K562 (cell line): ENCODE results near the gene OXSR1. TPM values are rescaled to one million over a fixed set of nuclear protein-coding genes. Genes with fewer than 3 reads are reported as not detected.

ENCODE experiments used
- ATAC-seq: fragments of 200-7000 bp; cut with Tn5 transposase; 3 replicates; pipeline ENCODE4 v1.9.1; 2020; ENCODE audit warnings: moderate library complexity
- BruUV-seq: library from RNA; stranded (reverse); fragments of 400-500 nt; replicated peaks from 2 replicates; lab custom pipeline; 2021; lab: Mats Ljungman, UMichigan
- CTCF ChIA-PET: fragments of 300-600 bp; formaldehyde crosslinking; extraction: SDS; loops from one replicate; lab custom pipeline; 2021; ENCODE audit warnings: low intra/inter-chr PET ratio; lab: Yijun Ruan, JAX
- POLR2A ChIA-PET: fragments of 300-600, 350-650 bp; sonication (Branson Sonifier 250); formaldehyde crosslinking; extraction: SDS; loops from one replicate; lab custom pipeline; 2021; ENCODE audit warnings: antibody characterized with exemption, inconsistent platforms; lab: Yijun Ruan, JAX
- DNase-seq, 4 experiments: peaks; one replicate each; pipeline versions ENCODE4 v3.0.0 to v3.0.0-alpha.2; 2011 to 2018; ENCODE audit warnings: low spot score in 3 of 4, mixed read lengths in 3 of 4; ENCODE audit errors: extremely low read depth in 1 of 4
- FAIRE-seq: peaks from 2 replicates; lab custom pipeline; 2011; peaks lifted over from hg19 to GRCh38; lab: Jason Lieb, UNC
- H2AFZ ChIP-seq: 2 replicates; pipeline ENCODE4 v1.6.0; 2011; ENCODE audit warnings: low read depth, low read length, control low read depth, inconsistent platforms
- H3K27ac ChIP-seq: fragments of 200-600 bp; 3 replicates; pipeline ENCODE4 v1.8.0; 2011; ENCODE audit warnings: low read depth, mild to moderate bottlenecking, control low read depth, inconsistent platforms, low read length, moderate library complexity, mixed read lengths; ENCODE audit errors: extremely low read depth
- H3K27me3 ChIP-seq, 2 experiments: fragments of 300-600 bp in 1 of 2; 2 replicates in 1 of 2; 3 replicates in 1 of 2; pipeline versions ENCODE4 v1.6.0 to v1.8.0; 2011; ENCODE audit warnings: inconsistent platforms in 2 of 2, low read length in 2 of 2, mild to moderate bottlenecking in 1 of 2, mixed read lengths in 1 of 2, moderate library complexity in 1 of 2; ENCODE audit not compliant: control insufficient read depth in 2 of 2, insufficient read depth in 2 of 2
- H3K36me3 ChIP-seq: fragments of 300-600 bp; 3 replicates; pipeline ENCODE4 v1.8.0; 2011; ENCODE audit warnings: mild to moderate bottlenecking, low read length, inconsistent platforms; ENCODE audit not compliant: control insufficient read depth, insufficient read depth
- H3K4me1 ChIP-seq, 2 experiments: fragments of 200-600 bp in 1 of 2; replicated peaks in 1 of 2; 2 replicates in 1 of 2; 3 replicates in 1 of 2; pipeline versions ENCODE4 v1.5.1 to v1.8.0; 2011; ENCODE audit warnings: inconsistent platforms in 2 of 2, low read length in 2 of 2, mild to moderate bottlenecking in 1 of 2, mixed read lengths in 1 of 2, moderate library complexity in 1 of 2; ENCODE audit not compliant: control insufficient read depth in 2 of 2, insufficient read depth in 2 of 2
- H3K4me2 ChIP-seq: 2 replicates; pipeline ENCODE4 v1.6.1; 2011; ENCODE audit warnings: low read length, control low read depth, inconsistent platforms, mixed read lengths; ENCODE audit not compliant: insufficient read depth
- H3K4me3 ChIP-seq: fragments of 200-600 bp; sonication (generic), shearing (Covaris generic); 2 replicates; pipeline ENCODE4 v1.5.1; 2016; ENCODE audit warnings: control low read depth, inconsistent platforms
- H3K79me2 ChIP-seq: fragments of 200-600 bp; 3 replicates; pipeline ENCODE4 v1.8.0; 2011; ENCODE audit warnings: low read length, inconsistent platforms; ENCODE audit not compliant: control insufficient read depth, insufficient read depth
- H3K9ac ChIP-seq, 2 experiments: 2 replicates each; pipeline versions ENCODE4 v1.6.0 to v1.6.1; 2011; ENCODE audit warnings: low read depth in 2 of 2, low read length in 2 of 2, control low read depth in 1 of 2, inconsistent platforms in 1 of 2, mild to moderate bottlenecking in 1 of 2, mixed read lengths in 1 of 2; ENCODE audit not compliant: insufficient read depth in 1 of 2
- H3K9me1 ChIP-seq: one replicate; pipeline ENCODE4 v1.6.0; 2011; ENCODE audit warnings: inconsistent platforms, mild to moderate bottlenecking, low read length, moderate library complexity; ENCODE audit not compliant: control insufficient read depth, insufficient read depth
- H3K9me3 ChIP-seq: replicated peaks from 2 replicates; pipeline ENCODE4 v1.5.1; 2011; ENCODE audit warnings: low read depth, low read length, inconsistent platforms; ENCODE audit not compliant: control insufficient read depth, insufficient read depth
- H4K20me1 ChIP-seq: replicated peaks from 2 replicates; pipeline ENCODE4 v1.6.1; 2011; ENCODE audit warnings: low read length, inconsistent platforms, mixed read lengths; ENCODE audit not compliant: control insufficient read depth, insufficient read depth
- ATF7 ChIP-seq: fragments of 450-650 bp; IDR thresholded peaks from 2 replicates; pipeline ENCODE4 v1.7.1; 2014; ENCODE audit warnings: mild to moderate bottlenecking, moderate library complexity
- CBX5 ChIP-seq: IDR thresholded peaks from 2 replicates; pipeline ENCODE4 v1.6.1; 2014; ENCODE audit warnings: low read depth, borderline replicate concordance
- CEBPB ChIP-seq: fragments of 450-650 bp; IDR thresholded peaks from 2 replicates; pipeline ENCODE4 v1.6.1; 2016; ENCODE audit warnings: missing genetic modification characterization, missing compliant biosample characterization
- JUND ChIP-seq, 2 experiments: IDR thresholded peaks; 2 replicates in 1 of 2; 3 replicates in 1 of 2; pipeline ENCODE4 v1.6.1; 2011; ENCODE audit warnings: borderline replicate concordance in 2 of 2, low read depth in 2 of 2, low read length in 2 of 2, improper control_type of control experiment in 1 of 2, missing biosample characterization in 1 of 2, missing genetic modification characterization in 1 of 2, missing genetic modification reagents in 1 of 2
- KLF6 ChIP-seq: fragments of 250-450 bp; sonication (Bioruptor Pico); IDR thresholded peaks from 2 replicates; pipeline ENCODE4 v1.4.0; 2020; ENCODE audit warnings: mild to moderate bottlenecking, moderate library complexity, borderline replicate concordance
- NUFIP1 ChIP-seq: fragments of 450-650 bp; IDR thresholded peaks from 2 replicates; pipeline ENCODE4 v1.6.1; 2018; ENCODE audit not compliant: partially characterized antibody
- TAL1 ChIP-seq: fragments of 450-650 bp; IDR thresholded peaks from 2 replicates; pipeline ENCODE4 v1.6.1; 2016; ENCODE audit warnings: mild to moderate bottlenecking
- ZEB2 ChIP-seq: fragments of 450-650 bp; IDR thresholded peaks from 2 replicates; pipeline ENCODE4 v1.6.1; 2016
- WGBS: fragments of 100-300 bp; shearing (Covaris generic); methylation state at CpG from one replicate; pipeline ENCODE4 v1.1.6; 2016; ENCODE audit warnings: low coverage, mixed read lengths; ENCODE audit not compliant: insufficient coverage; ENCODE audit errors: missing lambda C conversion rate; 5-methylcytosine and 5-hydroxymethylcytosine counted together
- in situ Hi-C: fragments of 300-500 bp; cut with MboI; formaldehyde crosslinking; loops from 4 replicates; pipeline ENCODE4 v1.15.0; 2018; ENCODE audit warnings: inconsistent platforms, mixed read lengths
- intact Hi-C: fragments of 100-400 bp; cut with micrococcal nuclease; formaldehyde crosslinking; loops from 2 replicates; pipeline ENCODE4 v1.14.2; 2022
- polyA plus RNA-seq, 8 experiments: library from polyadenylated mRNA; depleted of rRNA in 4 of 8; stranded (reverse) in 5 of 8; unstranded in 3 of 8; fragments of >200 nt; fragmentation: Nextera tagmentation in 2 of 8; fragmentation: Illumina TruSeq in 1 of 8; extraction: Ambion mirVana in 2 of 8; extraction: Trizol in 1 of 8; gene quantifications; 2 replicates each; pipeline versions ENCODE4 v1.2.1 to v1.2.3, GENCODE V29; 2011 to 2014; ENCODE audit warnings: inconsistent platforms in 1 of 8, missing spikeins in 1 of 8
- total RNA-seq, 7 experiments: library from RNA; depleted of rRNA in 6 of 7; stranded (reverse); fragments of >200 nt in 6 of 7; fragmentation: Illumina TruSeq in 2 of 7; extraction: Trizol in 2 of 7; gene quantifications; 2 replicates each; pipeline versions ENCODE4 v1.2.1 to v1.2.3, GENCODE V29; 2011 to 2021; ENCODE audit warnings: low replicate concordance in 1 of 7

Gene OXSR1
- total and polyA plus RNA-seq, 9 of the 15 experiments (the other 6 are each of a cell fraction or from before 2014, with no cell fraction given): 15.7 to 87.6 (median 48.7) TPM

GRCh38 chr3:38229036-38229435 is 63.7 kb downstream of the OXSR1 start:
- Histone ChIP-seq H3K4me2 (no peak overlapping the region), H4K20me1 (no peaks in the 10 kb centered on the region), H3K79me2 (no peaks in the 10 kb centered on the region), H2AFZ (no peak overlapping the region), H3K4me3 (no peak overlapping the region), H3K27me3 (no peaks in the 10 kb centered on the region), H3K9me1 (no peaks in the 10 kb centered on the region), H3K27ac (no peak overlapping the region), H3K9ac (no peak overlapping the region), H3K4me1 (no peaks in the 10 kb centered on the region), H3K36me3 (peaks cover 80% of the 10 kb centered on the region), H3K9me3 (no peaks in the 10 kb centered on the region)
- CTCF ChIA-PET: no interaction called here
- WGBS: 85% methylated on average over 1 of the region's 1 CpG
- intact Hi-C loops (loop anchor here (10.0 kb wide), 1 partner anchor 94 kb away; the partner anchor contains the start of genes ACAA1 and MYD88), in situ Hi-C loops (no loop called here)
- DNase-seq (no peak), FAIRE-seq (no peak), ATAC-seq (no peak)
- POLR2A ChIA-PET: interaction anchor here (1.0 kb wide), 1 partner anchor 11 kb away, joined by 3 read pairs; no protein-coding TSS in a partner anchor
- no TSS peak for BruUV-seq
- TF ChIP-seq CEBPB (tag) (peak; percentile 44; the same call in 1 of the 2 replicates), CBX5 (no peak)

DNA sequence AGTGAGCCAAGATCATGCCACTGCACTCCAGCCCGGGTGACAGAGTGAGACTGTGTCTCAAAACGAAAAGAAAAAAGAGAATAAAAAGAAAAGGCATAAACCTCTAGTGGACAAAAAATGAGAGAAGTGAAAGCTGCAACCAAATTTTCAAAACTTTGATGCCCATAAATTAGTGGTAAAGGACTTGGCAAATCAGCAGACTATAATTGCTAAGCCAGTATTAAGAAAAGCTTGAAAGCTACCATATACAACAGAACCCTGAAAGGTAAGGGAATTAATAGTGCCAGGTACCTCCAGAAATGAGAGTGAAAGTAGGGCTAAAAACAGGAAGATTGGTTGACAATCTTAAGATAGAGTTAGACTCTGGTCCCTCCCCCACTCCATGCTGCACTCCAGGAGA is 67.4 kb downstream of the OXSR1 start:
- Histone ChIP-seq H3K9ac (no peak overlapping the region), H3K27me3 (no peaks in the 10 kb centered on the region), H2AFZ (no peak overlapping the region), H4K20me1 (no peaks in the 10 kb centered on the region), H3K27ac (no peak overlapping the region), H3K4me1 (no peaks in the 10 kb centered on the region), H3K4me2 (no peak overlapping the region), H3K79me2 (no peaks in the 10 kb centered on the region), H3K9me3 (no peaks in the 10 kb centered on the region), H3K36me3 (peaks cover 79% of the 10 kb centered on the region), H3K9me1 (no peaks in the 10 kb centered on the region), H3K4me3 (no peak overlapping the region)
- DNase-seq (no peak), FAIRE-seq (no peak), ATAC-seq (no peak)
- POLR2A ChIA-PET: interaction anchor here (1.2 kb wide), 1 partner anchor 14 kb away, joined by 3 read pairs; no protein-coding TSS in a partner anchor
- CTCF ChIA-PET: no interaction called here
- TF ChIP-seq JUND (IDR thresholded peaks at IDR 0.05; ENCODE audit: borderline replicate concordance, low read depth, low read length): no peak
- no peak for TF ChIP-seq JUND (tag; IDR thresholded peaks at IDR 0.05; ENCODE audit: borderline replicate concordance, low read depth, low read length)
- no peak for TF ChIP-seq KLF6 (CRISPR knock-in tag)
- no peak for TF ChIP-seq ATF7
- TF ChIP-seq ZEB2: no peak
- TF ChIP-seq TAL1: no peak
- no peak for TF ChIP-seq NUFIP1
- intact Hi-C loops (no loop called here), in situ Hi-C loops (no loop called here)
- WGBS: 68% methylated on average over 2 of the region's 2 CpGs
- BruUV-seq: no TSS peak
